Hepatocyte (in vitro differentiated cells): ENCODE results near the gene DDX54. TPM values are rescaled to one million over a fixed set of nuclear protein-coding genes. Genes with fewer than 3 reads are reported as not detected.

Source experiments
- DNase-seq: peaks from one replicate; pipeline ENCODE4 v3.0.0-alpha.2; 2016; ENCODE audit warnings: low spot score
- H2AFZ ChIP-seq: fragments of 200-600 bp; sonication (generic); 2 replicates; pipeline ENCODE4 v1.6.0; 2016; ENCODE audit warnings: antibody characterized with exemption, mild to moderate bottlenecking
- H3K27ac ChIP-seq: fragments of 200-600 bp; sonication (generic); 2 replicates; pipeline ENCODE4 v1.5.1; 2016; ENCODE audit warnings: mild to moderate bottlenecking
- H3K27me3 ChIP-seq: fragments of 200-600 bp; sonication (generic); 2 replicates; pipeline ENCODE4 v1.6.1; 2016
- H3K36me3 ChIP-seq: fragments of 200-600 bp; sonication (generic); replicated peaks from 2 replicates; pipeline ENCODE4 v1.5.1; 2016; ENCODE audit warnings: low read depth; ENCODE audit not compliant: insufficient read depth
- H3K4me1 ChIP-seq: fragments of 200-600 bp; sonication (generic); 2 replicates; pipeline ENCODE4 v1.5.1; 2016; ENCODE audit warnings: mild to moderate bottlenecking, moderate library complexity; ENCODE audit not compliant: insufficient read depth
- H3K4me2 ChIP-seq: fragments of 200-600 bp; sonication (generic); 2 replicates; pipeline ENCODE4 v1.6.0; 2016
- H3K4me3 ChIP-seq: fragments of 200-600 bp; sonication (generic); 2 replicates; pipeline ENCODE4 v1.5.1; 2016; ENCODE audit warnings: mild to moderate bottlenecking
- H3K79me2 ChIP-seq: fragments of 200-600 bp; sonication (generic); 2 replicates; pipeline ENCODE4 v1.6.0; 2017; ENCODE audit warnings: mild to moderate bottlenecking
- H3K9me2 ChIP-seq: fragments of 200-600 bp; sonication (generic); replicated peaks from 2 replicates; pipeline ENCODE4 v1.6.0; 2017; ENCODE audit warnings: mild to moderate bottlenecking; ENCODE audit not compliant: insufficient read depth
- H3K9me3 ChIP-seq: fragments of 200-600 bp; sonication (generic); 2 replicates; pipeline ENCODE4 v1.5.1; 2016; ENCODE audit warnings: low read depth, mild to moderate bottlenecking
- H4K20me1 ChIP-seq: fragments of 200-600 bp; sonication (generic); 2 replicates; pipeline ENCODE4 v1.6.0; 2016; ENCODE audit warnings: mild to moderate bottlenecking; ENCODE audit not compliant: insufficient read depth, poor library complexity, severe bottlenecking
- CTCF ChIP-seq: fragments of 200-600 bp; sonication (generic); IDR thresholded peaks from 2 replicates; pipeline ENCODE4 v1.5.1; 2016; ENCODE audit warnings: antibody characterized with exemption, mild to moderate bottlenecking; ENCODE audit not compliant: poor library complexity
- EZH2 ChIP-seq: fragments of 200-600 bp; sonication (generic); IDR thresholded peaks from 2 replicates; pipeline ENCODE4 v1.6.1; 2016; ENCODE audit warnings: antibody characterized with exemption, mild to moderate bottlenecking, borderline replicate concordance
- EZH2phosphoT487 ChIP-seq: fragments of 200-600 bp; sonication (generic); IDR thresholded peaks from one replicate; pipeline ENCODE4 v1.6.1; 2018; ENCODE audit warnings: antibody characterized with exemption, mild to moderate bottlenecking, low read depth, moderate library complexity; ENCODE audit not compliant: unreplicated experiment, severe bottlenecking
- WGBS: methylation state at CpG from one replicate; pipeline ENCODE4 v1.1.6; 2016; ENCODE audit warnings: low lambda C conversion rate; ENCODE audit errors: missing lambda C conversion rate; 5-methylcytosine and 5-hydroxymethylcytosine counted together
- polyA plus RNA-seq: library from polyadenylated mRNA; unstranded; fragments of >200 nt; fragmentation: Nextera tagmentation; extraction: Ambion mirVana; gene quantifications from 2 replicates; pipeline ENCODE4 v1.2.1, GENCODE V29; 2016
- total RNA-seq: library from RNA; depleted of rRNA; stranded (reverse); fragments of >200 nt; gene quantifications from 2 replicates; pipeline ENCODE4 v1.2.3, GENCODE V29; 2014

The DDX54 gene
- total RNA-seq (32.3 and 52.6 TPM in 2 replicates), polyA plus RNA-seq (36.0 and 37.8 TPM in 2 replicates)

GRCh38 chr12:113185180-113186032 is at the start of gene DDX54, which contains the start of gene RITA1:
Gene DDX54 (minus strand): TSS chr12:113185478. CDS start chr12:113185451, 27 bp downstream.
Gene RITA1 (plus strand): TSS chr12:113185721. CDS start chr12:113186747, 1,026 bp downstream.
- Histone ChIP-seq H3K9me3 (no peaks in the 10 kb centered on the region), H3K27ac (peak within 1 kb of the TSS; percentile 97), H3K27me3 (no peaks in the 10 kb centered on the region), H3K36me3 (no peaks in the 10 kb centered on the region), H3K9me2 (no peaks in the 10 kb centered on the region), H2AFZ (peak within 1 kb of the TSS; percentile 86), H3K4me2 (peak within 1 kb of the TSS; percentile 94), H4K20me1 (peaks cover 7% of the 10 kb centered on the region), H3K4me3 (peak within 1 kb of the TSS; percentile 86), H3K4me1 (peaks cover 15% of the 10 kb centered on the region), H3K79me2 (peaks cover 47% of the 10 kb centered on the region)
- DNase-seq: peak; percentile 92
- 0% methylated on average over 77 of the region's 89 CpGs for WGBS
- TF ChIP-seq EZH2: no peak
- no peak for TF ChIP-seq CTCF
- no peak for TF ChIP-seq EZH2phosphoT487

GRCh38 chr12:113234483-113234882 is 49.2 kb upstream of the DDX54 start:
- no peaks in the 10 kb centered on the region for H3K27me3 ChIP-seq
- no peaks in the 10 kb centered on the region for H4K20me1 ChIP-seq
- no peak overlapping the region for H2AFZ ChIP-seq
- peaks cover 29% of the 10 kb centered on the region for H3K4me1 ChIP-seq
- H3K36me3 ChIP-seq: no peaks in the 10 kb centered on the region
- no peaks in the 10 kb centered on the region for H3K9me3 ChIP-seq
- no peaks in the 10 kb centered on the region for H3K79me2 ChIP-seq
- H3K9me2 ChIP-seq: no peaks in the 10 kb centered on the region
- no peak overlapping the region for H3K4me3 ChIP-seq
- H3K27ac ChIP-seq: peak overlapping the region; percentile 46
- H3K4me2 ChIP-seq: no peak overlapping the region
- TF ChIP-seq CTCF (no peak), EZH2phosphoT487 (no peak), EZH2 (no peak)
- WGBS: 74% methylated on average over 4 of the region's 4 CpGs
- DNase-seq: no peak

GRCh38 chr12:113233967-113234366 is 48.7 kb upstream of the DDX54 start:
- Histone ChIP-seq H3K9me2 (no peaks in the 10 kb centered on the region), H3K4me3 (no peak overlapping the region), H3K27me3 (no peaks in the 10 kb centered on the region), H3K36me3 (no peaks in the 10 kb centered on the region), H3K79me2 (no peaks in the 10 kb centered on the region), H3K27ac (no peak overlapping the region), H3K4me2 (no peak overlapping the region), H3K9me3 (no peaks in the 10 kb centered on the region), H3K4me1 (peaks cover 29% of the 10 kb centered on the region), H2AFZ (no peak overlapping the region), H4K20me1 (no peaks in the 10 kb centered on the region)
- no peak for TF ChIP-seq EZH2phosphoT487
- no peak for TF ChIP-seq EZH2
- no peak for TF ChIP-seq CTCF
- WGBS: 99% methylated on average over 4 of the region's 4 CpGs
- DNase-seq: no peak
